Measurements from ENCODE around the gene PGAP3.
A peak's percentile ranks its signal among the peaks of the same experiment; 100 is the strongest.

The PGAP3 gene

DNA sequence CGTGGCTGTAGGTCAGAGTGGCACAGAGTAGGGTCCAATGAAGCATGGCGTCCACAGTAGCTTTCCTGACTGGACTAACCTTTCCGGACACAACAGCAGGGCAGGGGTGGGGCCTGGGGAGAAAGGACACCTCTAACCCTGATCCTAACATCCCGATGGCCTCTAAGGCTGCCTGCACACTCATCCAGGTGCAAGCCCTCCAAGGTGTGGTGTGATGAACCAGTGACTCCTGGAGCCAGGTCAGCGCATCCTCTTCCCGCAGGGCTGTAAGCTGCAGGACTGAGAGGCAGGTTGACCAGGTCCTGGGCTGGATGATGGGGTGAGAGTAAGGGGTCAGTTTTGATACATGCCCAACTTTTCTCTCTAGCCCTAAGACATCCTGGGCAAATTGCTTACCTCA is 8.9 kb upstream of the PGAP3 start:
- DNase-seq, result no peak

DNA sequence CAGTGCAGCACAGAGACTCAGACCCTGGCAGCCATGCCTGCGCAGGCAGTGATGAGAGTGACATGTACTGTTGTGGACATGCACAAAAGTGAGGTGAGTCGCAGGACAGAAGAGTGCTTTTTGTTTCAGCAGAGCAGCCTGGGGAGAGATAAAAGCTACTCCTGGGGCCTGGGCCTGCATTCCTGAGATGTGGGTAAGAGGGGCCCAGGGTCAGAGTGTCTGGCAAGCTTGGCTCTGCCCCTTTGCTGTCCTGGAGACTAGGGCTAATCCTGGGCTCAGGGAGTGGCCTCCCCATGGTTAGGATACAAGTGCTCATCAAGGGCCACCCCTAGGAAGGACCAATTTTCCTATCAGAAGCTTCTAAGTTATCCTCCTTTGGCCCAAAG is 7.2 kb upstream of the PGAP3 start:
- DNase-seq, result no peak

DNA sequence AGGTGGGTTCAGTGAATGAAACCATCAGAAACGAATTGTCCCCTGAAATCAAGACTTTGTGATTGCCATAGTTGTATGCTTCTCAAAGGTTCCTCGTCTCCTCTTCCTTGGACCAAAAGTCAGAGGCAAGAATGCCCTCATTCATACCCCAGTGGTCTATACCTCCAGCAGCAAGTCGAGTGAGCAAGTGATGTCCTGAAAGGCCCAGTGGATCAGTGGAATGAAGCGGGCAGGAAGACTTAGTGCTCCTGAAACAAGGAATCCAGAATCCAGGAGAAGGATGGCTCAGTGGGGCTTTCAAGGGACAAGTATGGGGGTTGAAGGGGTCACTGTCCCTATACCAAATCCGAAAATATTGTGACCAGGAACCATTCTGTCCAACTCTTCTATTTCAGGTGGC is 6.7 kb upstream of the PGAP3 start:
- no peak for DNase-seq

- DNase-seq, result no peak
Measured at GRCh38 chr17:39688945-39689344, 1.1 kb upstream of the PGAP3 start.

GRCh38 chr17:39688475-39688835 is 598 bp upstream of the PGAP3 start:
- DNase-seq, result no peak

GRCh38 chr17:39687101-39687545 is 734 bp downstream of the PGAP3 start:
- no peak for DNase-seq

DNA sequence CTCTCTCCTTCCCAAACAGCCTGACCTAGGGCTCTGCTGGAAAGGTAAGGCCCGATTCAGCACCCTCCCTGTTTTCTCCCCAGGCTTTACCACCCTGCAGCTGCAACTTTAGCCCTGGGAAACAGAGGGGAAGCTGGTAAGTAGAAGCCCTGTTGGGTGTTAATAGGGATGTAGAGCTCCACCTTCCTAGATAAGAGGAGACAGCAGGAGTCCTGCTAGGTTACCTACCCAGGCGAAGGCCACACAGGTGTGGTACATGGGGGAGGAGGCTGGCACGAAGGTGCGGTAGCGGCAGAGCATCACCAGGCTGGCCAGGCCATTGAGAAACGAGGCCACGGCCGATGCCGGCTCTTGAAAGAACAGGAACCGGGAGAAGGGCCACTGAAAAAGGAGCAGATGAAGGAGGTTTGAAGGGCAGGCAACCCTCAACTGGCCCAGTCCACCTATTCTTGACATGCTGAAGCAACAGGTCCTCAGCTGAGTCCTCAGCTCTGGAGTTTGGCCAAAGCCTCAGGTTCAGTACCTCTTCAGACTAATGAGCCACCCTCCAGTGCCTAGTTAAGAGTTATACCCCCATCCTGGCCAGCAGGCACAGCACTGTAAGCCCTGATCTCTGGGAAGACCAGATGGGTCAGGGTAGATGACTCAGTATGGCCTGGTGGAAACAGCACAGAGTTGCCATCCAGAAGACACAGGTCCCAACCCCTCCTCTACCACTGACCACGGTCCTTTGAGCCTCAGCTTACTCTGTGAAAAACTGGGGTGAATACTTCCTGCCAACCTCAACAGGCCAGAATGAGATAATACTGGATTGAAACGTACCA is 3.3 kb downstream of the PGAP3 start:
- no peak for DNase-seq

DNA sequence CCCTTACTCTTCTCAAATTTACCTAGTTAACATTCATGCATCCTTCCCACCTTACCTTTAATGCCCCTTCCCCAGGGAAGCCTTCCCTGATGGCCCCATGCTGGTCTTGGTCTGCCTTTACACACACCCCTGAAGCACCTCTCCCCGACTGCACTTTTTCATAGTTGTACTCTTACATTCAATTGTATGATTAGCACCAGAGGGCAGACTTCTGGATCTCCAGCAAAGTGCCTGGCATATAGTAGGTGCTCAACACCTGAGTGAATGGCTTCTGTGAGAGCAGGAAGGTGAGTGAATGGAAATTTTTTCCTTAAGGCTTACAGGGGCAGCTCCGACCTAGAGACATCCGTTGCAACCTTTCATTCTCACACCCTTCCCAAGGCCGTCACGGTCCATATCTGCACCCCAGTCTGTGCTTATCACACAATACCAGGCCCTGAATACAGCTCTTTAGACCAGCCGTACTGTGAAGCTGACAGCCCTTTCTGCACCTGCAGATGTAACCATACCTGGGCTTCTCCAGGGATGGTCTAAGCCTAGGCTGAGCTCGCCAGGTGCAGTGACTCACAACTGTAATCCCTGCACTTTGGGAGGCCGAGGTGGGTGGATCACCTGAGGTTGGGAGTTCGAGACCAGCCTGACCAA is 4.4 kb downstream of the PGAP3 start:
- no peak for DNase-seq

GRCh38 chr17:39679521-39680192 is 8.2 kb downstream of the PGAP3 start:
- no peak for DNase-seq

GRCh38 chr17:39678340-39679116 is 9.3 kb downstream of the PGAP3 start:
- DNase-seq, result no peak

DNA sequence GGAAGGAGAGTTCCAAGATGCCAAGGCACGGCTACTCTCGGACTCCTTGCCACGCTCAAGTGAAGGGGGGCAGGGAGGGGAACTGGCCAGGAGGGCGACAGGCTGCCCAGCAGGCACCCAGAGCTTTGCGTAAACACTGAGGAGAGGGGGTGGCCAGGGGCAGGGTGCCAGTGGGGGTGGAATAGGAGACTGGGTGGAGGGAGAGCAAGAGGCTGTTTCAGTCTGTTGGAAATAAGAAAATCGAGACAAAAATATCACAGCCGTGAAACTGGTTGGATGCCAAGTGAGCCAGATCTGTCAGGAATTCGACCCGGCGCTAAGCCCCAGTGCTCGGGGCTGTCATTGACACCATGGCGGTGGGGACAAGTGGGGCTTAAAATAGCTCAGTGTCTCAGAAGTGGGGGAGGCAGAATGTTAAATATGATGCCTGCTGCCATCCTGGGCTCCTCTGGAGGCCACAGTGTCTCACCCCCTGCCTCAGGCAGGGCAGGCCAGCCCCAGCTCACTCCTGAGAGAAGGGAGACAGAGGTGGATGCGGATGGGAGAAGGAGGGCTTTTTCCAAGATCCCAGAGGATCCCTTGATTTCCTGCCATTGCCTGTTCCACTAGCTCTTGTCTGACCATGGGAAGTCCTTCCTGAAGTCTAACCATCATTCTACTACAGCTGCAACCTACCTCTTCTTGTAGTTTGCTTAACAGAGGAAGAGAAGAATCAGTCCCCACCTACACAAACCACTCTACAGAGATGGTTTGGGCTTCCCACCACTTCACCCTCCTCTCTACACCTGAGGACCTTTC is 10.1 kb downstream of the PGAP3 start:
- DNase-seq, result peak; percentile 55

- no peak for DNase-seq
Measured at GRCh38 chr17:39677072-39677471, 10.8 kb downstream of the PGAP3 start.

GRCh38 chr17:39676198-39676819 is 11.5 kb downstream of the PGAP3 start:
- DNase-seq, result no peak

- no peak for DNase-seq
Measured at GRCh38 chr17:39675390-39676082, 12.3 kb downstream of the PGAP3 start.

- no peak for DNase-seq
Measured at GRCh38 chr17:39674702-39675389, 13.0 kb downstream of the PGAP3 start.

DNA sequence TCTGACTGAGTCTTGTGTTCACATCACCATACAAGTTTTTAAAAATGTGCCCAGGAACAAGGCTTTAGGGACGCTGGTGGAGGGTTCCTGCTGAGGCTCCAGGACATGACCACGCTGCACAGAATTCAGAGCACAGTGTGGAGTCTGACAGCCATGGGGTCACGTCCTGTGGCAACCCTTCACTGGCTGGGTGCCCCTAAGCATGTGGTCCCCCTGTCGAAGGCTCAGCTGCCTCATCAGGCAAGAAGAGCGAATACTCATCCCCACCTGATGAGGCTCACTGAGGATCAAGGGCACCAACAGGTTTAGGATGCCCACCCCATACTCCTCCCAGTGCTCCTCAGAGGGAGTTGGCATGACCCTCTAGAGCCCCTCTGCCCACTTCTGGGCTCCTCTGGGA is 13.7 kb downstream of the PGAP3 start:
- no peak for DNase-seq

DNA sequence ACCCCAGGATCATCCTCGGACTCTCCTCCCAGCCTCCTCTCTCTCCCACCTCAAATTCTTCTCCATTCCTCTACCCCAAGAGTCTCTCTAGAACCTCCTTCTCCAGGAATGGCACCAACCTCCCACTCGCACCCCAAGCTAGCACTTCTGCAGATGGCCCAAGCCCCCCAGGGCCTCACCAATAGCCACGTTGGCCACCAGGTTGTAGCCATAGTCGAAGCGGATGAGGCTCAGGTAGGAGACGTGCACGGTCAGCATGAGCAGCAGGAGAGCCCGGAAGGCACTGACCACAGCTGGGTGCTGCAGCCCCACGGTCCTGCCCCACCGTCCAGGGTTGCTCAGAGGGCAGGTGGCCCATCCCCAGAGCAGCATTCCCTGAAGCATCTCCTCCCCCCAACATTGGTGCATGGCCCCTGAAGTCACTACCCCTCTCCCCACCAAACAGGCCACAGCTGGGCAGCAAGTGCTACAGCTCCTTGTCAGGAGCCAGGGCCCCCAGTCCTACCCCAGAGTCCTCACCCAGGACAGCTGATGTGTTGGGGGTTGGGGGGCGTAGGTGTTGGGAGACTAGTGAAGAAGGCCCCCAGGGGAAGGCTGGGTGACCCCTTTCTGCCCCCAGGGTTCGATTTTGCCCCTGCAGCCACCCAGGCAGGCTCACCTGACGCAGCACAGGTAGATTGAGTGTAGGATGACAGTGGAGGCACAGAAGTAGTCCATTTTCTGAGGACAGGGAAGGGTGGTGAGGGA is 14.3 kb downstream of the PGAP3 start:
- no peak for DNase-seq

GRCh38 chr17:39672522-39673334 is 15.1 kb downstream of the PGAP3 start:
- DNase-seq, result no peak

Data from eye (tissue), 1 donor.